Muscle layer of duodenum (tissue), 2 donors: ENCODE data around the gene MAN2A2.

Source experiments
- H3K27ac ChIP-seq: one replicate; pipeline ENCODE4 v1.7.0; 2013; ENCODE audit warnings: mild to moderate bottlenecking, low read length
- H3K27me3 ChIP-seq: one replicate; pipeline ENCODE4 v1.7.0; 2013; ENCODE audit warnings: low read depth, mild to moderate bottlenecking, control low read depth, low read length
- H3K36me3 ChIP-seq, 2 donors: one replicate each; pipeline ENCODE4 v1.7.0; 2013; ENCODE audit warnings: low read length in 2 of 2, control low read depth in 1 of 2, mild to moderate bottlenecking in 1 of 2; ENCODE audit not compliant: insufficient read depth in 2 of 2, control insufficient read depth in 1 of 2
- H3K4me1 ChIP-seq, 2 donors: one replicate each; pipeline ENCODE4 v1.7.0; 2013; ENCODE audit warnings: low read length in 2 of 2, mild to moderate bottlenecking in 2 of 2, control low read depth in 1 of 2, moderate library complexity in 1 of 2; ENCODE audit not compliant: insufficient read depth in 2 of 2, control insufficient read depth in 1 of 2
- H3K4me3 ChIP-seq, 2 donors: one replicate each; pipeline ENCODE4 v1.7.0; 2013; ENCODE audit warnings: low read length in 2 of 2, low read depth in 1 of 2, mild to moderate bottlenecking in 1 of 2
- H3K9me3 ChIP-seq, 2 donors: one replicate each; pipeline ENCODE4 v1.7.0; 2013; ENCODE audit warnings: low read length in 2 of 2, control low read depth in 1 of 2, mild to moderate bottlenecking in 1 of 2; ENCODE audit not compliant: control insufficient read depth in 1 of 2
- donor health status: healthy.

The MAN2A2 gene

GRCh38 chr15:90945091-90945490 lies 42.0 kb downstream of the MAN2A2 start:
- H3K9me3 ChIP-seq: no peaks in the 10 kb centered on the region
- peaks cover 69 to 89% of the 10 kb centered on the region in 2 donors for H3K36me3 ChIP-seq
- H3K4me1 ChIP-seq: no peaks in the 10 kb centered on the region
- H3K27me3 ChIP-seq: no peaks in the 10 kb centered on the region
- no peak overlapping the region for H3K4me3 ChIP-seq
- no peak overlapping the region for H3K27ac ChIP-seq

- no peak overlapping the region for H3K4me3 ChIP-seq
- no peaks in the 10 kb centered on the region for H3K27me3 ChIP-seq
- H3K9me3 ChIP-seq: no peaks in the 10 kb centered on the region
- H3K4me1 ChIP-seq: no peaks in the 10 kb centered on the region
- H3K36me3 ChIP-seq: peaks cover 70 to 89% of the 10 kb centered on the region in 2 donors
- no peak overlapping the region for H3K27ac ChIP-seq
Observed at GRCh38 chr15:90946538-90946937, 43.4 kb downstream of the MAN2A2 start.

GRCh38 chr15:90946941-90947576 lies 44.0 kb downstream of the MAN2A2 start:
- Histone ChIP-seq H3K27ac (no peak overlapping the region), H3K27me3 (no peaks in the 10 kb centered on the region), H3K4me3 (no peak overlapping the region), H3K4me1 (no peaks in the 10 kb centered on the region), H3K36me3 (peaks cover 69 to 92% of the 10 kb centered on the region in 2 donors), H3K9me3 (no peaks in the 10 kb centered on the region)

- H3K27me3 ChIP-seq: no peaks in the 10 kb centered on the region
- H3K27ac ChIP-seq: no peak overlapping the region
- peaks cover 64 to 92% of the 10 kb centered on the region in 2 donors for H3K36me3 ChIP-seq
- H3K9me3 ChIP-seq: no peaks in the 10 kb centered on the region
- no peaks in the 10 kb centered on the region for H3K4me1 ChIP-seq
- H3K4me3 ChIP-seq: no peak overlapping the region
Observed at GRCh38 chr15:90947577-90948357, 44.7 kb downstream of the MAN2A2 start.

GRCh38 chr15:90948506-90948905 lies 45.4 kb downstream of the MAN2A2 start:
- H3K27ac ChIP-seq: no peak overlapping the region
- H3K4me1 ChIP-seq: no peaks in the 10 kb centered on the region
- peaks cover 67 to 92% of the 10 kb centered on the region in 2 donors for H3K36me3 ChIP-seq
- no peak overlapping the region for H3K4me3 ChIP-seq
- H3K9me3 ChIP-seq: no peaks in the 10 kb centered on the region
- H3K27me3 ChIP-seq: no peaks in the 10 kb centered on the region

GRCh38 chr15:90949979-90950675 lies 47.0 kb downstream of the MAN2A2 start:
- H3K27me3 ChIP-seq: no peaks in the 10 kb centered on the region
- peaks cover 0 to 2% of the 10 kb centered on the region in 2 donors for H3K4me1 ChIP-seq
- no peaks in the 10 kb centered on the region for H3K9me3 ChIP-seq
- H3K36me3 ChIP-seq: peaks cover 55 to 81% of the 10 kb centered on the region in 2 donors
- H3K27ac ChIP-seq: no peak overlapping the region
- H3K4me3 ChIP-seq: no peak overlapping the region

- Histone ChIP-seq H3K4me3 (no peak overlapping the region), H3K27me3 (no peaks in the 10 kb centered on the region), H3K27ac (no peak overlapping the region), H3K4me1 (peaks cover 2 to 7% of the 10 kb centered on the region in 2 donors), H3K9me3 (no peaks in the 10 kb centered on the region), H3K36me3 (peaks cover 54 to 78% of the 10 kb centered on the region in 2 donors)
Observed at GRCh38 chr15:90950676-90951075, 47.6 kb downstream of the MAN2A2 start.

GRCh38 chr15:90952901-90953677 lies 50.0 kb downstream of the MAN2A2 start:
- no peak overlapping the region for H3K27ac ChIP-seq
- peaks cover 7 to 26% of the 10 kb centered on the region in 2 donors for H3K4me1 ChIP-seq
- H3K27me3 ChIP-seq: no peaks in the 10 kb centered on the region
- no peak overlapping the region for H3K4me3 ChIP-seq
- peaks cover 35 to 58% of the 10 kb centered on the region in 2 donors for H3K36me3 ChIP-seq
- no peaks in the 10 kb centered on the region for H3K9me3 ChIP-seq

GRCh38 chr15:90953947-90954711 lies 51.0 kb downstream of the MAN2A2 start:
- H3K4me3 ChIP-seq: peak overlapping the region; percentile 81 to 88
- peaks cover 33 to 49% of the 10 kb centered on the region in 2 donors for H3K36me3 ChIP-seq
- H3K27me3 ChIP-seq: no peaks in the 10 kb centered on the region
- H3K9me3 ChIP-seq: no peaks in the 10 kb centered on the region
- no peak overlapping the region for H3K27ac ChIP-seq
- peaks cover 7 to 26% of the 10 kb centered on the region in 2 donors for H3K4me1 ChIP-seq
